LNCAP (cell line): Measurements from ENCODE around the gene HMGB4.

Experiments
- CTCF ChIP-seq: fragments of 450-650 bp; IDR thresholded peaks from 2 replicates; pipeline ENCODE4 v1.5.1; 2017; ENCODE audit warnings: mild to moderate bottlenecking

The HMGB4 gene

GRCh38 chr1:33848205-33848937 lies 15.5 kb upstream of the HMGB4 start:
- no peak for TF ChIP-seq CTCF

GRCh38 chr1:33849211-33849610 lies 14.7 kb upstream of the HMGB4 start:
- no peak for TF ChIP-seq CTCF

GRCh38 chr1:33850481-33850880 lies 13.4 kb upstream of the HMGB4 start:
- no peak for TF ChIP-seq CTCF

- no peak for TF ChIP-seq CTCF
These were observed 11.2 kb upstream of the HMGB4 start for GRCh38 chr1:33852711-33853110.

GRCh38 chr1:33853431-33853830 lies 10.4 kb upstream of the HMGB4 start:
- TF ChIP-seq CTCF, result no peak

GRCh38 chr1:33854091-33854490 lies 9.8 kb upstream of the HMGB4 start:
- TF ChIP-seq CTCF, result no peak

- no peak for TF ChIP-seq CTCF
These were observed 3.2 kb upstream of the HMGB4 start for GRCh38 chr1:33860671-33861070.
